Heart left ventricle (tissue), 13 donors: ENCODE results near the gene FAM83F.

Experiments used
- CTCF ChIP-seq, 12 donors: fragments of 200-600 bp; sonication (generic) in 4 of 12; IDR thresholded peaks; one replicate each; pipeline versions ENCODE4 v1.5.0 to v1.8.0; 2018 to 2022; ENCODE audit warnings: antibody characterized with exemption in 12 of 12, mild to moderate bottlenecking in 5 of 12
- POLR2A ChIP-seq, 2 donors: fragments of 450-650 bp; IDR thresholded peaks; one replicate each; pipeline ENCODE4 v1.6.1; 2017; ENCODE audit warnings: antibody characterized with exemption in 2 of 2, mild to moderate bottlenecking in 2 of 2, moderate library complexity in 2 of 2
- donor health status: ischemic (EF 13 %, LVEDD 7.1; RV severe dilation, severe dysfunction).
- donor health status: DM: no; HTN: yes; CAD: no.
- donor health status: DM: no; HTN: no; CAD: no.
- donor health status: ischemic (EF 25% LVEDD 6.9; RV normal size, moderate dysfunction).
- donor health status: ischemic (EF 25% LVEDD 5.7; RV mildly dilated, moderate dysfunction).
- donor health status: ischemic (EF 35%, LVEDD 5.7; RV mildly dilated, moderate dysfunction).
- donor health status: nonischemic (EF 11% LVEDD 7.7; RV severe dilation, severe dysfunction).
- donor health status: DM: yes; HTN: yes; CAD: no.
- donor health status: PGD.
- donor health status: ischemic (EF 29% LVEDD 5.4; RV normal size, mild dysfunction).
- donor health status: nonischemic (EF 23%, LVEDD 6.1; RV moderate dilation, normal function).

- TF ChIP-seq CTCF (IDR thresholded peaks at IDR 0.05), result no peak
- no peak for TF ChIP-seq POLR2A (IDR thresholded peaks at IDR 0.05)
These were observed 24.3 kb downstream of the FAM83F start for GRCh38 chr22:40019100-40019499.
